ENCODE measurements around the gene PRRG4.
A peak's percentile ranks its signal among the peaks of the same experiment; 100 is the strongest.

The PRRG4 gene

DNA sequence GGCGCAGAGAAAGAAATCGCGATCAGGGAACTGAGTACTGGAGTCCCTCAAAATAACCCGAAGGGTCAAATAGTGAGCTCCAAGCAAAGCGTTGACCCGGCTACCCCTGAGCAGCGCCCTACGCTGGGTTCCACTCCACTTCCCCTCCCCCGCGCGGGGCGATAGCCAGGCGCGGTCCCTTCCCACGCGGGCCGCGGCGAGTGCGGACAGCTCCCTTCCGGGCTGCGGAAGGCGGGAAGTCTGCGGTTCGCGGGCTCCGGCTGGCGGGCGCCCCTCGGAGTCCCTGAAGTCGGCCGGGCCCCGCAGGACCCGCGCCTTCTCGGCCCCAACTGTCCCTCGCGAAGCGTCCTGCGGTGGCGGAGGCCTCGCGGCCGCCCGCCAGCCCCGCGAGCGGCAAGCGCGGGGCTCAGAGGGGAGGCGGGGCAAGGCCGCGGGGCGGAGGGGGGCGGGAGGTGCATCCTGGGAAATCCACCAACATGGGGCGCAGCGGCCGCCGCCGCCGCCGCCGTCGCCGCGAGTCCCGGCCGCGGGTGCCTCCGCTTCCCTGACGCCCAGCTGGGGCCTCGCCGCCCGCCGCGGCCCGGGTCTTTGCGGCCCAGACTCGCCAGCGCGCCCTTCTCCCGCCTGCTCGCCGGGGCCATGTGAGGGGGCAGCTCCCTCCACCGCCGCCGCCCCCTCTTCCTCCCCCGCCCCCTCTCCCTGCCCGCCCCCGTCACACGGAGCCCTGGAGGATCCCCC is 62.8 kb downstream of the PRRG4 start, which contains the start of gene QSER1:
Gene QSER1 (plus strand): TSS at position 457 of the 738 bp plus-strand sequence. CDS start 315 bp downstream, outside the sequence.
- peaks cover 45% of the 10 kb centered on the region for H3K79me2 ChIP-seq (ENCODE audit: low read length)
- no peaks in the 10 kb centered on the region for H3K9me3 ChIP-seq (ENCODE audit: insufficient read depth, low read length)
- H3K4me1 ChIP-seq (ENCODE audit: low read length), result peaks cover 22% of the 10 kb centered on the region
- peaks cover 27% of the 10 kb centered on the region for H4K20me1 ChIP-seq (ENCODE audit: insufficient read depth, low read length)
- H3K36me3 ChIP-seq (replicated peaks; ENCODE audit: low read depth, low read length), result no peaks in the 10 kb centered on the region
- 0 out of 2 replicates have a peak, but pooled peaks cover 5% of the 10 kb centered on the region for H3K27me3 ChIP-seq (ENCODE audit: low read depth, low read length)
- H2AFZ ChIP-seq (ENCODE audit: low read depth, low read length), result peak within 1 kb of the TSS; percentile 73
- peak within 1 kb of the TSS; percentile 78 for H3K4me3 ChIP-seq (ENCODE audit: low read length)
- H3K9ac ChIP-seq (ENCODE audit: low read length), result peak within 1 kb of the TSS; percentile 81
- H3K27ac ChIP-seq (ENCODE audit: low read length), result peak within 1 kb of the TSS; percentile 66
- peak within 1 kb of the TSS; percentile 92 for H3K4me2 ChIP-seq (ENCODE audit: low read length)
- TF ChIP-seq EZH2phosphoT487 (IDR thresholded peaks at IDR 0.05; ENCODE audit: low read depth), result no peak
- TF ChIP-seq, protein P1, sequence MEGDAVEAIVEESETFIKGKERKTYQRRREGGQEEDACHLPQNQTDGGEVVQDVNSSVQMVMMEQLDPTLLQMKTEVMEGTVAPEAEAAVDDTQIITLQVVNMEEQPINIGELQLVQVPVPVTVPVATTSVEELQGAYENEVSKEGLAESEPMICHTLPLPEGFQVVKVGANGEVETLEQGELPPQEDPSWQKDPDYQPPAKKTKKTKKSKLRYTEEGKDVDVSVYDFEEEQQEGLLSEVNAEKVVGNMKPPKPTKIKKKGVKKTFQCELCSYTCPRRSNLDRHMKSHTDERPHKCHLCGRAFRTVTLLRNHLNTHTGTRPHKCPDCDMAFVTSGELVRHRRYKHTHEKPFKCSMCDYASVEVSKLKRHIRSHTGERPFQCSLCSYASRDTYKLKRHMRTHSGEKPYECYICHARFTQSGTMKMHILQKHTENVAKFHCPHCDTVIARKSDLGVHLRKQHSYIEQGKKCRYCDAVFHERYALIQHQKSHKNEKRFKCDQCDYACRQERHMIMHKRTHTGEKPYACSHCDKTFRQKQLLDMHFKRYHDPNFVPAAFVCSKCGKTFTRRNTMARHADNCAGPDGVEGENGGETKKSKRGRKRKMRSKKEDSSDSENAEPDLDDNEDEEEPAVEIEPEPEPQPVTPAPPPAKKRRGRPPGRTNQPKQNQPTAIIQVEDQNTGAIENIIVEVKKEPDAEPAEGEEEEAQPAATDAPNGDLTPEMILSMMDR (IDR thresholded peaks at IDR 0.05; ENCODE audit: low read depth, low read length), result no peak

DNA sequence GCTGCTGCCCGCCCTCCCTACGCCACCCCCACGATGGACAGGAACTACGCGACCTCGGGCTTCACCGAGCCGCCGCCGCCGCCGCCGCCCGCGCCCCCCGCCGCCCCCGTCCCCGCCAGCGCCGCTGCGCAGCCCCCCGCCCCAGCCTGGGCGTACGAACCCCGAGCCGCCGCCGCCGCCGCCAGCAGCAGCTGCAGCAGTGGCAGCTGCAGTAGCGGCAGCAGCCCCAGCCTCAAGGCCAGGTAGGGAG is 63.3 kb downstream of the PRRG4 start:
- Histone ChIP-seq H3K27me3 (ENCODE audit: low read depth, low read length) (0 out of 2 replicates have a peak, but pooled peaks cover 5% of the 10 kb centered on the region), H3K4me3 (ENCODE audit: low read length) (peak overlapping the region; percentile 78), H3K9me3 (ENCODE audit: insufficient read depth, low read length) (no peaks in the 10 kb centered on the region), H3K9ac (ENCODE audit: low read length) (peak overlapping the region; percentile 72), H3K36me3 (replicated peaks; ENCODE audit: low read depth, low read length) (no peaks in the 10 kb centered on the region), H3K4me2 (ENCODE audit: low read length) (peak overlapping the region; percentile 88), H4K20me1 (ENCODE audit: insufficient read depth, low read length) (peaks cover 32% of the 10 kb centered on the region), H2AFZ (ENCODE audit: low read depth, low read length) (no peak overlapping the region), H3K27ac (ENCODE audit: low read length) (peak overlapping the region; percentile 66), H3K79me2 (ENCODE audit: low read length) (peaks cover 50% of the 10 kb centered on the region), H3K4me1 (ENCODE audit: low read length) (peaks cover 22% of the 10 kb centered on the region)
- no peak for TF ChIP-seq EZH2phosphoT487 (IDR thresholded peaks at IDR 0.05; ENCODE audit: low read depth)
- TF ChIP-seq, protein P1 (IDR thresholded peaks at IDR 0.05; ENCODE audit: low read depth, low read length), result no peak

DNA sequence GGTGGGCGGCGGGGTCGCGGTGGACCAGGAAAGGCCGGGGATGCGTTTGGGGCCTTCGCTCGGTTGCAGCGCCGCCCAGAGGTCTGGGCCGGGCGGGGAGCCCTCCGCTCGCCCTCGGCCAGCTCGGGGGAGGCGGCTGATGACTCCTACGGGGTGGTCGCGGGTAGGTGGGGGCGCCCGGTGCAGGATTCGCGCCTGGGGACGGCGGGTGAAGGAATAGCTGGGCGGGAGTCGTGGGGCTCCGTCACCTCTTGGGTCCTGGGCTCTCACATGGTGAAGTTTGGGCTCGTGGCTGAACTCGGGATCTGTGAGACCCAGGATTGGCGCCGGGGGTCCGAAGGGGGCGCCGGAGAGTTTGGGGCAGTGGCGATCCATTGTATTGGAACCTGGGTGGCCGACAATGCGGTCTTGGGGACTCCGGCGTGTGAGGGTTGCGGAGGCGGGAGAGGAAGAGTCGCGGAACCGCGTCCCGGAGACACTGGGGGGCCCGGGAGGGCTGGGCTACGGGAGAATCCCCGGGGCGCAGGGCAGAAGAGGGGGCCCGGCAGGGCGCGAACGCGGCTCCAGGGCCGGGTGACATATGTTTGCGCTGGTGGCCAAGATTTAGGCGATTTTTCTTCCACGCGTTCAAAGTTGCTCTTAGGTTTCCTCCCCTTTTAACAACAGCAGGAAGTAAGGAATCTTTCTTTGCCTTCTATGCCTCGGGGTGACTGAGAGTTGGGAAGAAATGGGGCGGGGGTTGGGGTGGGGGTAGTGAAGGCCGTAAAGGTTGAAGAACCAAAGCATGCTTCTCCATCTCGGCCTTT is 63.8 kb downstream of the PRRG4 start:
- Histone ChIP-seq H3K27ac (ENCODE audit: low read length) (peak overlapping the region; percentile 58), H3K79me2 (ENCODE audit: low read length) (peaks cover 55% of the 10 kb centered on the region), H3K9ac (ENCODE audit: low read length) (peak overlapping the region; percentile 72), H3K27me3 (ENCODE audit: low read depth, low read length) (0 out of 2 replicates have a peak, but pooled peaks cover 5% of the 10 kb centered on the region), H2AFZ (ENCODE audit: low read depth, low read length) (no peak overlapping the region; the same call in 1 of the 2 replicates), H3K4me3 (ENCODE audit: low read length) (peak overlapping the region; percentile 78), H3K9me3 (ENCODE audit: insufficient read depth, low read length) (no peaks in the 10 kb centered on the region), H3K4me1 (ENCODE audit: low read length) (peaks cover 22% of the 10 kb centered on the region), H3K36me3 (replicated peaks; ENCODE audit: low read depth, low read length) (no peaks in the 10 kb centered on the region), H4K20me1 (ENCODE audit: insufficient read depth, low read length) (peaks cover 33% of the 10 kb centered on the region), H3K4me2 (ENCODE audit: low read length) (peak overlapping the region; percentile 88)
- no peak for TF ChIP-seq EZH2phosphoT487 (IDR thresholded peaks at IDR 0.05; ENCODE audit: low read depth)
- TF ChIP-seq, protein P1 (IDR thresholded peaks at IDR 0.05; ENCODE audit: low read depth, low read length), result peak; percentile 53

Measured in OCI-LY3 (cell line).